Stimulated activated CD4-positive, alpha-beta T cell treated with anti-CD3 and anti-CD28 coated beads, Interleukin-12 subunit alpha, Interleukin-12 subunit beta, amount 100 ng/mL, for 4 hours (primary cell): Measurements from ENCODE around the gene PRKCE.
"Not testable (repeated sequence)": the region's sequence is repeated elsewhere in the genome, so short reads cannot be mapped to it uniquely, and the experiment has no call there.

Experiments
- DNase-seq: peaks from one replicate; pipeline ENCODE4 v3.0.0-alpha.2; 2020

PRKCE gene

GRCh38 chr2:45844796-45845457, 193.5 kb downstream of the PRKCE start:
- no peak for DNase-seq

GRCh38 chr2:45845566-45845965, 194.1 kb downstream of the PRKCE start:
- no peak for DNase-seq

- DNase-seq: no peak
Measured at GRCh38 chr2:45849491-45850283, 198.2 kb downstream of the PRKCE start.

- DNase-seq: no peak
Measured at GRCh38 chr2:45850558-45850957, 199.1 kb downstream of the PRKCE start.

GRCh38 chr2:45851111-45851510, 199.6 kb downstream of the PRKCE start:
- no peak for DNase-seq

GRCh38 chr2:45851576-45852304, 200.3 kb downstream of the PRKCE start:
- DNase-seq: no peak

GRCh38 chr2:45852450-45853150, 201.1 kb downstream of the PRKCE start:
- DNase-seq: no peak

GRCh38 chr2:45855374-45855773, 203.9 kb downstream of the PRKCE start:
- DNase-seq: no peak

GRCh38 chr2:45856391-45857274, 205.2 kb downstream of the PRKCE start:
- no peak for DNase-seq

- DNase-seq: no peak
Measured at GRCh38 chr2:45857275-45857609, 205.8 kb downstream of the PRKCE start.

- no peak for DNase-seq
Measured at GRCh38 chr2:45857867-45858520, 206.5 kb downstream of the PRKCE start.

- not testable (repeated sequence) for DNase-seq
Measured at GRCh38 chr2:45858872-45859271, 207.4 kb downstream of the PRKCE start.

GRCh38 chr2:45859682-45860081, 208.2 kb downstream of the PRKCE start:
- DNase-seq: no peak

- DNase-seq: peak; percentile 8
Measured at GRCh38 chr2:45860136-45861121, 209.0 kb downstream of the PRKCE start.

GRCh38 chr2:45862843-45863242, 211.4 kb downstream of the PRKCE start:
- no peak for DNase-seq

- no peak for DNase-seq
Measured at GRCh38 chr2:45864121-45864520, 212.6 kb downstream of the PRKCE start.

GRCh38 chr2:45867349-45867748, 215.9 kb downstream of the PRKCE start:
- DNase-seq: no peak

- no peak for DNase-seq
Measured at GRCh38 chr2:45867800-45868199, 216.3 kb downstream of the PRKCE start.

GRCh38 chr2:45869165-45869501, 217.7 kb downstream of the PRKCE start:
- no peak for DNase-seq

GRCh38 chr2:45871025-45871424, 219.6 kb downstream of the PRKCE start:
- DNase-seq: no peak

- DNase-seq: no peak
Measured at GRCh38 chr2:45871541-45871940, 220.1 kb downstream of the PRKCE start.
